HepG2 (cell line): ENCODE measurements around the gene LRFN2. TPM values are rescaled to one million over a fixed set of nuclear protein-coding genes. Genes with fewer than 3 reads are reported as not detected.

Experiments
- ATAC-seq: fragments of 200-7000 bp; cut with Tn5 transposase; 3 replicates; pipeline ENCODE4 v1.9.1; 2020; ENCODE audit warnings: mild to moderate bottlenecking, moderate library complexity
- BruUV-seq: library from RNA; stranded (reverse); fragments of 400-500 nt; replicated peaks from 2 replicates; lab custom pipeline; 2021; lab: Mats Ljungman, UMichigan
- CTCF ChIA-PET: fragments of 300-600 bp; formaldehyde crosslinking; extraction: SDS; loops from one replicate; lab custom pipeline; 2021; ENCODE audit warnings: low total read pairs, inconsistent platforms, low intra/inter-chr PET ratio; lab: Yijun Ruan, JAX
- POLR2A ChIA-PET: fragments of 350-600 bp; sonication (Branson Sonifier 250); formaldehyde crosslinking; loops from one replicate; lab custom pipeline; 2020; ENCODE audit warnings: antibody characterized with exemption, inconsistent platforms; lab: Yijun Ruan, JAX
- DNase-seq: peaks from one replicate; pipeline ENCODE4 v3.0.0-alpha.2; 2015; ENCODE audit warnings: low spot score
- FAIRE-seq: peaks from 3 replicates; lab custom pipeline; 2011; peaks lifted over from hg19 to GRCh38; lab: Jason Lieb, UNC
- H2AFZ ChIP-seq: one replicate; pipeline ENCODE4 v1.6.1; 2011; ENCODE audit warnings: low read length, inconsistent platforms
- H3K27ac ChIP-seq: fragments of 300-600 bp; 3 replicates; pipeline ENCODE4 v1.8.0; 2011; ENCODE audit warnings: mixed run types, mild to moderate bottlenecking, mixed read lengths, low read length, inconsistent platforms; ENCODE audit not compliant: insufficient read depth; ENCODE audit errors: extremely low read length
- H3K27me3 ChIP-seq, 2 experiments: fragments of 200-600 bp in 1 of 2; 2 replicates in 1 of 2; 3 replicates in 1 of 2; pipeline versions ENCODE4 v1.6.0 to v1.8.0; 2011; ENCODE audit warnings: low read length in 2 of 2, mild to moderate bottlenecking in 2 of 2, moderate library complexity in 2 of 2, inconsistent platforms in 1 of 2; ENCODE audit not compliant: insufficient read depth in 2 of 2, control insufficient read depth in 1 of 2
- H3K36me3 ChIP-seq, 2 experiments: fragments of 200-600 bp in 1 of 2; replicated peaks in 1 of 2; 2 replicates in 1 of 2; 3 replicates in 1 of 2; pipeline versions ENCODE4 v1.5.1 to v1.8.0; 2011; ENCODE audit warnings: low read length in 2 of 2, inconsistent platforms in 1 of 2; ENCODE audit not compliant: insufficient read depth in 2 of 2, control insufficient read depth in 1 of 2
- H3K4me1 ChIP-seq: 2 replicates; pipeline ENCODE4 v1.5.1; 2012; ENCODE audit warnings: low read length, inconsistent platforms; ENCODE audit not compliant: insufficient read depth
- H3K4me2 ChIP-seq: 2 replicates; pipeline ENCODE4 v1.6.0; 2011; ENCODE audit warnings: low read depth, low read length, inconsistent platforms
- H3K4me3 ChIP-seq, 3 experiments: fragments of 200-600 bp in 1 of 3; sonication (generic), shearing (Covaris generic) in 1 of 3; replicated peaks in 1 of 3; 2 replicates each; pipeline ENCODE4 v1.5.1; 2011 to 2016; ENCODE audit warnings: low read length in 3 of 3, inconsistent platforms in 2 of 3, low read depth in 2 of 3, mild to moderate bottlenecking in 2 of 3, control low read depth in 1 of 3, mixed read lengths in 1 of 3; ENCODE audit not compliant: insufficient read depth in 1 of 3
- H3K79me2 ChIP-seq: one replicate; pipeline ENCODE4 v1.6.1; 2011; ENCODE audit warnings: low read length, inconsistent platforms; ENCODE audit not compliant: insufficient read depth
- H3K9ac ChIP-seq: 2 replicates; pipeline ENCODE4 v1.6.0; 2011; ENCODE audit warnings: mild to moderate bottlenecking, low read depth, low read length, inconsistent platforms; ENCODE audit not compliant: insufficient read depth
- H3K9me3 ChIP-seq: 2 replicates; pipeline ENCODE4 v1.5.1; 2012; ENCODE audit warnings: mild to moderate bottlenecking, low read length
- H4K20me1 ChIP-seq: 2 replicates; pipeline ENCODE4 v1.6.0; 2011; ENCODE audit warnings: inconsistent platforms, mild to moderate bottlenecking, low read length, moderate library complexity; ENCODE audit not compliant: insufficient read depth
- KMT2B ChIP-seq: IDR thresholded peaks from 2 replicates; pipeline ENCODE4 v1.6.1; 2016; ENCODE audit warnings: missing genetic modification reagents, missing compliant biosample characterization
- MAFG ChIP-seq: sonication (generic); formaldehyde crosslinking; IDR thresholded peaks from 2 replicates; pipeline ENCODE4 v1.5.1; 2020; ENCODE audit warnings: mild to moderate bottlenecking, missing genetic modification reagents
- NCOA2 ChIP-seq: sonication (generic); formaldehyde crosslinking; IDR thresholded peaks from 2 replicates; pipeline ENCODE4 v1.8.0; 2022; ENCODE audit warnings: inconsistent platforms
- PBX3 ChIP-seq: sonication (generic); formaldehyde crosslinking; IDR thresholded peaks from 2 replicates; pipeline ENCODE4 v1.8.1; 2023; ENCODE audit warnings: missing genetic modification reagents, inconsistent platforms, borderline replicate concordance
- PRDM15 ChIP-seq: sonication (generic); formaldehyde crosslinking; IDR thresholded peaks from 2 replicates; pipeline ENCODE4 v1.4.0; 2020; ENCODE audit warnings: missing genetic modification reagents
- SRSF9 ChIP-seq: fragments of 200-400 bp; formaldehyde crosslinking; IDR thresholded peaks from 2 replicates; pipeline ENCODE4 v1.6.1; 2018; ENCODE audit warnings: borderline replicate concordance, mild to moderate bottlenecking, low read depth, low read length; ENCODE audit not compliant: insufficient read depth, poor library complexity, severe bottlenecking
- ZBTB49 ChIP-seq: sonication (generic); formaldehyde crosslinking; IDR thresholded peaks from 2 replicates; pipeline ENCODE4 v1.4.0; 2020; ENCODE audit warnings: missing genetic modification reagents, borderline replicate concordance
- ZEB1 ChIP-seq: IDR thresholded peaks from 2 replicates; pipeline ENCODE4 v1.6.1; 2012; ENCODE audit warnings: mild to moderate bottlenecking, low read depth, inconsistent platforms; ENCODE audit not compliant: insufficient replicate concordance
- ZNF34 ChIP-seq: sonication (generic); formaldehyde crosslinking; IDR thresholded peaks from 2 replicates; pipeline ENCODE4 v1.4.0; 2020; ENCODE audit warnings: mild to moderate bottlenecking, missing genetic modification reagents, borderline replicate concordance
- ZNF639 ChIP-seq: conservative IDR thresholded peaks from 2 replicates; pipeline ENCODE4 v1.6.1; 2018; ENCODE audit warnings: missing genetic modification reagents
- ZNF740 ChIP-seq: sonication (generic); formaldehyde crosslinking; IDR thresholded peaks from 2 replicates; pipeline ENCODE4 v1.4.0; 2020; ENCODE audit warnings: missing genetic modification reagents
- WGBS: methylation state at CpG from one replicate; pipeline ENCODE4 v1.1.6; 2017; ENCODE audit warnings: low lambda C conversion rate; 5-methylcytosine and 5-hydroxymethylcytosine counted together
- in situ Hi-C: cut with HindIII; loops from 2 replicates; pipeline ENCODE4 v1.10.0; 2017; ENCODE audit warnings: low pct_unique_long_range_greater_than_20kb; ENCODE audit not compliant: extremely low pct_ligation_motif_present
- intact Hi-C: fragments of 100-400 bp; cut with micrococcal nuclease; formaldehyde crosslinking; loops from one replicate; pipeline ENCODE4 v1.10.0; 2022; ENCODE audit not compliant: unreplicated experiment
- polyA plus RNA-seq, 8 experiments: library from polyadenylated mRNA; depleted of rRNA in 3 of 8; stranded (reverse) in 7 of 8; unstranded in 1 of 8; fragments of >200 nt; fragmentation: Illumina TruSeq in 4 of 8; extraction: Trizol in 4 of 8; gene quantifications; 2 replicates each; pipeline versions ENCODE4 v1.2.1 to v1.2.3, GENCODE V29; 2011 to 2016; ENCODE audit warnings: low read depth in 4 of 8, missing spikeins in 1 of 8, mixed read lengths in 1 of 8; ENCODE audit not compliant: insufficient read depth in 1 of 8
- total RNA-seq, 5 experiments: library from RNA; depleted of rRNA; stranded (reverse); fragments of >200 nt; fragmentation: Illumina TruSeq; extraction: Trizol; gene quantifications; 2 replicates each; pipeline ENCODE4 v1.2.3, GENCODE V29; 2016; ENCODE audit warnings: low read depth in 1 of 5

Gene LRFN2
- total and polyA plus RNA-seq, 2 of the 13 experiments (the other 11 are each of a cell fraction or from before 2014, with no cell fraction given) = not detected

GRCh38 chr6:40585223-40585622 is 1.9 kb downstream of the LRFN2 start (continued):
- TF ChIP-seq MAFG (no peak), NCOA2 (CRISPR knock-in tag) (no peak), ZEB1 (no peak)

- Histone ChIP-seq H3K27ac (no peak overlapping the region), H3K4me2 (no peak overlapping the region), H3K36me3 (no peaks in the 10 kb centered on the region), H3K79me2 (no peaks in the 10 kb centered on the region), H3K9ac (no peak overlapping the region), H4K20me1 (no peaks in the 10 kb centered on the region), H3K27me3 (peaks cover 3 to 46% of the 10 kb centered on the region in 2 experiments), H2AFZ (no peak overlapping the region), H3K4me1 (0 out of 2 replicates have a peak, but pooled peaks cover 7% of the 10 kb centered on the region), H3K9me3 (no peaks in the 10 kb centered on the region), H3K4me3 (no peak overlapping the region)
- ChIA-PET CTCF (no interaction called here), POLR2A (no interaction called here)
- no TSS peak for BruUV-seq
- FAIRE-seq (no peak), DNase-seq (no peak), ATAC-seq (no peak)
- in situ Hi-C loops (no loop called here), intact Hi-C loops (loop anchor here (5.0 kb wide), 1 partner anchor 602 kb away; no protein-coding TSS in a partner anchor)
- 0% methylated on average over 2 of the region's 2 CpGs for WGBS
- TF ChIP-seq PRDM15 (CRISPR knock-in tag) (no peak), ZNF639 (CRISPR knock-in tag) (no peak), ZNF34 (CRISPR knock-in tag) (no peak), SRSF9 (no peak), KMT2B (CRISPR knock-in tag) (no peak), ZNF740 (CRISPR knock-in tag) (no peak), ZBTB49 (CRISPR knock-in tag) (no peak), PBX3 (CRISPR knock-in tag) (no peak)
Observed at GRCh38 chr6:40584741-40585140, 2.4 kb downstream of the LRFN2 start.
